AG04449 (cell line): Measurements from ENCODE around the gene CHD5.

ENCODE experiments used
- CTCF ChIA-PET: fragments of 350-600 bp; formaldehyde crosslinking; extraction: SDS; loops from one replicate; lab custom pipeline; 2021; ENCODE audit warnings: antibody characterized with exemption; lab: Yijun Ruan, JAX
- POLR2A ChIA-PET: fragments of 400-600, 350-600 bp; formaldehyde crosslinking; extraction: SDS; loops from one replicate; lab custom pipeline; 2020; ENCODE audit warnings: antibody characterized with exemption, inconsistent platforms; lab: Yijun Ruan, JAX
- DNase-seq: peaks from one replicate; pipeline ENCODE4 v3.0.0-alpha.2; 2010; ENCODE audit warnings: low read depth, low spot score
- H3K4me3 ChIP-seq: 2 replicates; pipeline ENCODE4 v1.5.1; 2011; ENCODE audit warnings: low read depth, mild to moderate bottlenecking, control low read depth, low read length
- TF ChIP-seq, protein P1 (sequence below): IDR thresholded peaks from one replicate; pipeline ENCODE4 v1.5.1; 2011; ENCODE audit warnings: mild to moderate bottlenecking, moderate library complexity, low read length, control low read depth, inconsistent platforms; ENCODE audit not compliant: insufficient read depth; ENCODE audit errors: missing control alignments

Gene CHD5

DNA sequence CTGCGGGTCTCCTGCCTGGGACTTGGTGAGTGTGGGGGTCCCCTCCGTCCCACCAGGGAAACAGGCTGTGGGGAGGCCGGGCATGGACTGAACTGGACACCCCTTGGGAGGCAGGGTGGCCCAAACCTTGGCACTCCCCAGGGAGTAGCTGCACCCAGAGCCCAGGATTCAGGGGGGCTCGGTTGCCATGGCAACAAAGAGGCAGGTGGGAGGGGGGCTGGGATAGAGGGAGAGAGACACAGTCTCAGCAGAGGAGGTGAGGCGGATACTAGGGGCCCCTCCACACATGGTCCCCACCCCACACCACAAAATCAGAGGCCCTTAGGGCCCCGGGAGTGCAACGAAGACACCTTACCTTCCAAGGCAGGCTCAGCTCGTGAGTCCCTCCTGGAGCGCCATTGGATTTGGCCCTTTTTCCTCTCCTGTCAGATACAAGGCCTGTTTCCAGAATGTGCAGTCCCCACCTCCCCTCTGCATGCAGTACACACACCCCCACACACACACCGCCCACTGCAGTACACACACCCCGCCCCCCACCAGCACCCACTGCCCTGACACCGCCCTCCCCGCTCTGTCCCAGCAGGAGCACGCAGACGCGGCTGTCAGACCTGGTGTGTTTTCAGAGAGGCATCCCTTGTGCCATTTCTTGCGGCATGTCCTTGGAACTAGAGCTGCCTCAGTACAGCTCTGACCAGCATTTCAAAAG, 107.2 kb downstream of the CHD5 start:
- ChIA-PET POLR2A (no interaction called here), CTCF (no interaction called here)
- DNase-seq: no peak
- no peak overlapping the region for H3K4me3 ChIP-seq
- TF ChIP-seq, protein P1, sequence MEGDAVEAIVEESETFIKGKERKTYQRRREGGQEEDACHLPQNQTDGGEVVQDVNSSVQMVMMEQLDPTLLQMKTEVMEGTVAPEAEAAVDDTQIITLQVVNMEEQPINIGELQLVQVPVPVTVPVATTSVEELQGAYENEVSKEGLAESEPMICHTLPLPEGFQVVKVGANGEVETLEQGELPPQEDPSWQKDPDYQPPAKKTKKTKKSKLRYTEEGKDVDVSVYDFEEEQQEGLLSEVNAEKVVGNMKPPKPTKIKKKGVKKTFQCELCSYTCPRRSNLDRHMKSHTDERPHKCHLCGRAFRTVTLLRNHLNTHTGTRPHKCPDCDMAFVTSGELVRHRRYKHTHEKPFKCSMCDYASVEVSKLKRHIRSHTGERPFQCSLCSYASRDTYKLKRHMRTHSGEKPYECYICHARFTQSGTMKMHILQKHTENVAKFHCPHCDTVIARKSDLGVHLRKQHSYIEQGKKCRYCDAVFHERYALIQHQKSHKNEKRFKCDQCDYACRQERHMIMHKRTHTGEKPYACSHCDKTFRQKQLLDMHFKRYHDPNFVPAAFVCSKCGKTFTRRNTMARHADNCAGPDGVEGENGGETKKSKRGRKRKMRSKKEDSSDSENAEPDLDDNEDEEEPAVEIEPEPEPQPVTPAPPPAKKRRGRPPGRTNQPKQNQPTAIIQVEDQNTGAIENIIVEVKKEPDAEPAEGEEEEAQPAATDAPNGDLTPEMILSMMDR: no peak

DNA sequence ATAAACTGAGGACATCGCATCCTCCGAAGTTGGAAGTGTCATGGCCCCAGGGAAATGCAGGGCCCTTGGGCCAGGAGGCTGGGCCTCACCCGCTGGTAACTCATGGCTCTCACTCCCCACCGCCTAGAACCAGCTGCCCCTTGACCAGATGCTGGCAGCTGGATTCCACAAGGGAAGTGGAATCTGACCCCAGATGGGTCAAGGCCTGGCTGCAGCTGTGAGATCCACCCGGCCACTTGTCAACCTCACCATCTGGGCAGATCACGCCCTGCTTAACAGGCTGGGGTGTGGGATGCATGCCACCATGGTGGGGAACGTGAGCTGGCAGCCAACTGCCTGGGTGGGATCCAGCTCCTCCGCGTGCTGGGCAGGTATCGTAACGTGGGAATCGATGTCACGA, 108.9 kb downstream of the CHD5 start:
- CTCF ChIA-PET: interaction anchor here (1.4 kb wide), 1 partner anchor 134 kb away, joined by 5 read pairs; the partner anchor contains the start of gene RNF207
- DNase-seq: no peak
- POLR2A ChIA-PET: no interaction called here
- no peak overlapping the region for H3K4me3 ChIP-seq
- TF ChIP-seq, protein P1: no peak

DNA sequence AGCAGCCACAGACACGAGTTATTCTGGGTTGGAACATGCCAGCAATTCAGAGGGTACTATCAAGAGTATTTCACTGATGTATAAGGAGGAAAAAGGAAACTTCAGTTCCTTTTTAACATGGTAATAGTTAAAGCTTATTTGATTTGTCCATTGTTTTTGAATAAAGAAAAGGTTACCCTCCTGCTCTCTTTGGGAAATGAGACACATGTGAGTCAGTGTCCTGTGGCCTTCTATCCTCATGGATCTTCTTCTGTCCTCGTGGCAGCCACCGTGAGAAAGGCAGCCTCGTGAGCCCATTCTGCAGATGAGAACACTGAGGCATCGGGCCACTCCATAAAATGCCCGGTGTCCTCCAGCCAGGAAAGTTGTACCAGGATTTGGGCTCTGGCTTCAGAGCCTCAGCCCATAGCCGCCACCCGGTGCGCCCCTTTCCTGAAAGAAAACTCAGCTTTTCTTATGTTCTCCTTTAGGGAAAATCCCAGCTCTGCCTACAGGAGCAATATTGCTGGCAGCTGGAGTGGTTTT, 109.6 kb downstream of the CHD5 start:
- no peak overlapping the region for H3K4me3 ChIP-seq
- DNase-seq: no peak
- TF ChIP-seq, protein P1: no peak
- ChIA-PET CTCF (interaction anchor here (1.4 kb wide), 1 partner anchor 135 kb away, joined by 5 read pairs; the partner anchor contains the start of gene RNF207), POLR2A (no interaction called here)

DNA sequence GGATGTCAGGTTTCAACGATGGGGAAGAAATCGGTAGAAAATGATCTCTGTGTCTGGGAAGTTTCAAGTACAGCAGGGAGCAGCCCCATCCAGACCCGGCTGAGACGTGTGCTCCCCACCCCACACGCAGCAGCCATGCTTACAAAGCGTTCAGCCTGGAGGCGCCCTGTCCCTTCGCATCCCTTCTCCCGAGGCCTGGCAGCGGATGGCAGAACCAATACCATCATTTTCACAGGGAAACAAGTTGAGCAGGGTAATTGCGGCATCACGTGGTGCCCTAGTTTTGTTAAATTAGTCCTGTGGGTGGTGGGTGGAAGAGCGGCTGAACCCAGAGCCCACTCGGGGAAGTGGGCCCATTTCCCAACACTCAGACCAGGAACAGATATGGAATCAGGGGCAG, 110.5 kb downstream of the CHD5 start:
- TF ChIP-seq, protein P1: no peak
- POLR2A ChIA-PET: no interaction called here
- no peak overlapping the region for H3K4me3 ChIP-seq
- no peak for DNase-seq
- CTCF ChIA-PET: interaction anchor here (1.1 kb wide), 1 partner anchor 24 kb away, joined by 3 read pairs; the partner anchor contains the start of gene KCNAB2

DNA sequence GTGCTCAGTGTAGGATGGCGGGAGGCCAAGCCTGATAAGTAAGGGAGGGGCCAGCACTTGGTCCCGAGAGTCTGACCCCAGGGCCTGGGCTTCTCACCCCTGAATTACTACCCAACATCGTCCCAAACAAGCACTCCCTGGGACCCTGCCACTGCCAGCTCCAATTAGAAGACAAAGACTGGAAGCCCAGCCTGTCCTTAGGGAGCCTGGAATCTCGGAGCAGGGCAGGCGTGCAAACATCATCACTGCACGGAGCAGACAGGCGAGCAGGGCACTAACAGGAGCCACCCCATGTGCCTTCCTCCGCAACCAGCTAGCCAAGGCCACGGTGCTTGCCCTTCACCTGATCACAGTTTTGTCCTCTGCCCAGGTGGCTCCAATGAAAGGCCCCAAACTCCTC, 111.2 kb downstream of the CHD5 start:
- no peak overlapping the region for H3K4me3 ChIP-seq
- CTCF ChIA-PET: interaction anchor here (1.1 to 1.5 kb wide), 2 partner anchors 13 to 24 kb away, joined by 3 to 7 read pairs; partner anchors contain the start of gene KCNAB2
- POLR2A ChIA-PET: no interaction called here
- TF ChIP-seq, protein P1: no peak
- no peak for DNase-seq

DNA sequence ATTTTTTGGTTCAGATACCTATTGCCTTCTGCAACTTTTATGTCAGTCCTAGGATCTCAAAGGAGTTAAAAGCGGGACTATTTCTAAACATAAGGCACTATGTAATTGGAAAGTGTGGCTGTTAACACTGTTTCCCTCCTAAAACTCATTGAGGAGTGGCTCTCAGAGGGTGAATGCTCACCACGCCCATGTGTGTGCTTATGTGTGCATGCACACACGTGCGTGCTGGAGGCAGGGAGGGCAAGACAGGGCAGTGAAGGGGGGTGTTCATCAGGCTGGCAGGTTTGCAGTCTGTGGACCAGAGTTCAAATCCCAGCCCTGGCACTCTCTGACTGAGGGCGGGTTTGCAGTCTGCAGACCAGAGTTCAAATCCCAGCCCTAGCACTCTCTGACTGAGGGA, 112.0 kb downstream of the CHD5 start:
- DNase-seq: no peak
- no peak overlapping the region for H3K4me3 ChIP-seq
- ChIA-PET POLR2A (no interaction called here), CTCF (interaction anchor here (1.5 to 1.6 kb wide), 2 partner anchors 14 to 16 kb away, joined by 4 to 7 read pairs; no protein-coding TSS in a partner anchor)
- TF ChIP-seq, protein P1: no peak
